Transverse colon (tissue), 4 donors: ENCODE data around the gene TCP11. TPM values are rescaled to one million over a fixed set of nuclear protein-coding genes. Genes with fewer than 3 reads are reported as not detected.

Experiments
- DNase-seq: peaks from one replicate; pipeline ENCODE4 v3.0.0-alpha.2; 2019
- H3K27ac ChIP-seq, 4 donors: fragments of 200-600 bp; sonication (generic); 2 replicates each; pipeline ENCODE4 v1.5.1; 2016 to 2018; ENCODE audit warnings: inconsistent platforms in 4 of 4
- H3K27me3 ChIP-seq: fragments of 200-600 bp; sonication (generic); 2 replicates; pipeline ENCODE4 v1.5.1; 2017; ENCODE audit warnings: inconsistent platforms
- H3K36me3 ChIP-seq, 4 donors: fragments of 200-600 bp; sonication (generic); 2 replicates each; pipeline ENCODE4 v1.5.1; 2017 to 2019; ENCODE audit warnings: inconsistent platforms in 4 of 4
- H3K4me1 ChIP-seq, 4 donors: fragments of 200-600 bp; sonication (generic); 2 replicates each; pipeline ENCODE4 v1.5.1; 2017 to 2020; ENCODE audit warnings: inconsistent platforms in 4 of 4
- H3K4me3 ChIP-seq, 4 donors: fragments of 200-600 bp; sonication (generic); 1 replicate in 1 of 4; 2 replicates in 3 of 4; pipeline versions ENCODE4 v1.5.1 to v1.6.1; 2017 to 2019; ENCODE audit warnings: inconsistent platforms in 4 of 4
- H3K9me3 ChIP-seq, 2 donors: fragments of 200-600 bp; sonication (generic); 2 replicates each; pipeline ENCODE4 v1.5.1; 2017 to 2019; ENCODE audit warnings: inconsistent platforms in 2 of 2
- EP300 ChIP-seq: sonication (generic); formaldehyde crosslinking; IDR thresholded peaks from one replicate; pipeline ENCODE4 v1.6.1; 2017; ENCODE audit warnings: antibody characterized with exemption, low read depth
- POLR2A ChIP-seq: fragments of 450-650 bp; IDR thresholded peaks from one replicate; pipeline ENCODE4 v1.6.1; 2016; ENCODE audit warnings: antibody characterized with exemption, mild to moderate bottlenecking, moderate library complexity
- POLR2AphosphoS5 ChIP-seq, 3 donors: sonication (generic); formaldehyde crosslinking; IDR thresholded peaks; one replicate each; pipeline ENCODE4 v1.6.1; 2016; ENCODE audit warnings: antibody characterized with exemption in 3 of 3
- WGBS, 2 donors: methylation state at CpG; one replicate each; pipeline ENCODE4 v1.1.5; 2018; ENCODE audit warnings: low coverage in 1 of 2; 5-methylcytosine and 5-hydroxymethylcytosine counted together
- in situ Hi-C, 4 donors: fragments of 200-750 bp; cut with MboI; loops; one replicate each; pipeline versions ENCODE4 v1.15.0 to v1.15.1; 2017; ENCODE audit warnings: low sequenced_read_pairs in 3 of 4, low pct_ligation_motif_present in 1 of 4, low pct_unique_long_range_greater_than_20kb in 1 of 4
- intact Hi-C: fragments of 100-400 bp; cut with DNase I; formaldehyde crosslinking; loops from one replicate; pipeline ENCODE4 v1.15.1; 2023; ENCODE audit warnings: low total_unique reads
- total RNA-seq, 4 donors: library from RNA; depleted of rRNA; stranded (reverse); fragments of >200 nt; gene quantifications; one replicate each; pipeline ENCODE4 v1.1.0, GENCODE V29; 2016
- TF ChIP-seq, protein P1 (sequence below), 5 experiments: fragments of 200-600 bp in 3 of 5; fragments of 450-650 bp in 2 of 5; sonication (generic) in 3 of 5; IDR thresholded peaks; 1 replicate in 2 of 5; 2 replicates in 3 of 5; pipeline ENCODE4 v1.5.1; 2016 to 2017; ENCODE audit warnings: antibody characterized with exemption in 5 of 5, inconsistent platforms in 3 of 5, mild to moderate bottlenecking in 2 of 5, moderate library complexity in 1 of 5

TCP11 gene
- total RNA-seq, 4 donors from 2014 or later: 0.96 TPM; not detected in 3

DNA sequence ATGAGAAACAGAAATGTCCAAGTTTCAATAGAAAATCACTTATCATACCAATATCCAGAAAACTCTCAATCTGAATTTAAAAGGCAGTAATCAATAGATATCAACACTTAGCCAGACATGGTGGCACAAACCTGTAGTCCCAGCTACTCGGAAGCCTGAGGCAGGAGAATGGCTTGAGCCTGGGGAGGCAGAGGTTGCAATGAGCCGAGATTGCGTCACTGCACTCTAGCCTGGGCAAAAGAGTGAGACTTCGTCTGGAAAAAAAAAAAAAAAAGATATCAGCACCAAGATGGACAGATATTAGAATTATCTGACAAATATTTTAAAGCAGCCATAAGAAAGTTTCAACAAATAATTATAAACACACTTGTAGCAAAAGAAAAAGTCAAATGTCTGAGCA, 47.0 kb downstream of the TCP11 start:
- H3K4me1 ChIP-seq: peaks cover 0 to 48% (median 17%) of the 10 kb centered on the region in 4 donors
- no peak for DNase-seq

DNA sequence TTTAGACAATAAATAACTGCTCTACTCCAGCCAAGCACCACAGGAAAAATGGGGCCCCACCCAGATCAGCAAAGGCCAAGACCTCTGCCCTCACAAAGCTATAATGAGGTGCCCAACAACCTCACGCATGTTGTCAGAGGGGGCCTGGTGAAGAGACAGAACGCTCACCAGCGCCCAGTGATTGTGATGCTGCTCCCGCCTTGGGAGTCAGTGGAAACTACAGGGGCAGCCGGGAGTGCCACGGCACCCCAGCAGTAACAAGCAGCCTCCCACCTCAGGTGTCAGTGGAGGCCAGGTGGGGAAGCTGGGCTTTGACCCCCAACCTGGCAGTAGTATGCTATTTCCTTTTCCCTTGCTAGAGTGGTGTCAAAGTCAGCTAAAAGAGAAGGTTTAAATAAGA, 47.4 kb downstream of the TCP11 start:
- in situ Hi-C loops (no loop called here), intact Hi-C loops (no loop called here)
- TF ChIP-seq EP300 (no peak), POLR2A (no peak), POLR2AphosphoS5 (IDR thresholded peaks at IDR 0.05) (no peak)
- TF ChIP-seq, protein P1, sequence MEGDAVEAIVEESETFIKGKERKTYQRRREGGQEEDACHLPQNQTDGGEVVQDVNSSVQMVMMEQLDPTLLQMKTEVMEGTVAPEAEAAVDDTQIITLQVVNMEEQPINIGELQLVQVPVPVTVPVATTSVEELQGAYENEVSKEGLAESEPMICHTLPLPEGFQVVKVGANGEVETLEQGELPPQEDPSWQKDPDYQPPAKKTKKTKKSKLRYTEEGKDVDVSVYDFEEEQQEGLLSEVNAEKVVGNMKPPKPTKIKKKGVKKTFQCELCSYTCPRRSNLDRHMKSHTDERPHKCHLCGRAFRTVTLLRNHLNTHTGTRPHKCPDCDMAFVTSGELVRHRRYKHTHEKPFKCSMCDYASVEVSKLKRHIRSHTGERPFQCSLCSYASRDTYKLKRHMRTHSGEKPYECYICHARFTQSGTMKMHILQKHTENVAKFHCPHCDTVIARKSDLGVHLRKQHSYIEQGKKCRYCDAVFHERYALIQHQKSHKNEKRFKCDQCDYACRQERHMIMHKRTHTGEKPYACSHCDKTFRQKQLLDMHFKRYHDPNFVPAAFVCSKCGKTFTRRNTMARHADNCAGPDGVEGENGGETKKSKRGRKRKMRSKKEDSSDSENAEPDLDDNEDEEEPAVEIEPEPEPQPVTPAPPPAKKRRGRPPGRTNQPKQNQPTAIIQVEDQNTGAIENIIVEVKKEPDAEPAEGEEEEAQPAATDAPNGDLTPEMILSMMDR (IDR thresholded peaks at IDR 0.05): no peak
- Histone ChIP-seq H3K27me3 (no peaks in the 10 kb centered on the region), H3K4me3 (no peak overlapping the region), H3K9me3 (no peaks in the 10 kb centered on the region), H3K4me1 (peaks cover 0 to 48% (median 18%) of the 10 kb centered on the region in 4 donors), H3K36me3 (peaks cover 0 to 5% (median 0%) of the 10 kb centered on the region in 4 donors), H3K27ac (no peak overlapping the region)
- 91% methylated on average over 6 of the region's 6 CpGs; no CpG with 5 or more reads in 1 of the 2 donors for WGBS, 2 donors
- no peak for DNase-seq

More for the DNA sequence above, 47.0 kb downstream of the TCP11 start:
- Histone ChIP-seq H3K27me3 (no peaks in the 10 kb centered on the region), H3K9me3 (no peaks in the 10 kb centered on the region), H3K36me3 (peaks cover 0 to under 1% (median 0%) of the 10 kb centered on the region in 4 donors), H3K27ac (no peak overlapping the region), H3K4me3 (no peak overlapping the region)
- in situ Hi-C loops (no loop called here), intact Hi-C loops (no loop called here)
- 77 to 92% methylated on average over 4 of the region's 4 CpGs for WGBS, 2 donors
- TF ChIP-seq EP300 (no peak), POLR2A (no peak)
- TF ChIP-seq, protein P1 (IDR thresholded peaks at IDR 0.05): no peak

DNA sequence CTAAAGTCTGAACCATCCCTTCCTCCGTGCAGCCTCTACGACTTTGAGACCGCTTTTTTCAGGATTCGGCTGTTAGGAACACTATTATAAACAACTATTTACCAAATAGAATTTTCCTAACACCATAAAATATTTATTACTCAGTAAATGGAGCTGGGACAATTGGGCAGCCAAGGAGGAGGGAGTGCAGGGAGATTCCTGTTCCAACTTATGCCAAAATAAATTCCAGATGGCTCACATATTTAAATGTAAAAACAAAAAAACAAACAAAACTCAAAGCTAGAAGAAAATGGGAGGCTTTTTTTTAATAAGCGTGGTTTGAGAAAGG, 48.1 kb downstream of the TCP11 start:
- no peaks in the 10 kb centered on the region for H3K27me3 ChIP-seq
- peaks cover 0 to 11% (median 0%) of the 10 kb centered on the region in 4 donors for H3K36me3 ChIP-seq
- peak overlapping the region; percentile 28 to 71 (median 60) for H3K27ac ChIP-seq
- no peaks in the 10 kb centered on the region for H3K9me3 ChIP-seq
- whole genome bisulfite sequencing, 2 donors: 60 to 84% methylated on average over 5 of the region's 5 CpGs
- in situ Hi-C loops: no loop called here
- TF ChIP-seq, protein P1 (IDR thresholded peaks at IDR 0.05): no peak
- TF ChIP-seq POLR2AphosphoS5 (IDR thresholded peaks at IDR 0.05) (no peak), POLR2A (no peak), EP300 (no peak)
- intact Hi-C loops: no loop called here
- peaks cover 0 to 48% (median 20%) of the 10 kb centered on the region in 4 donors for H3K4me1 ChIP-seq
- H3K4me3 ChIP-seq: no peak overlapping the region
- no peak for DNase-seq

DNA sequence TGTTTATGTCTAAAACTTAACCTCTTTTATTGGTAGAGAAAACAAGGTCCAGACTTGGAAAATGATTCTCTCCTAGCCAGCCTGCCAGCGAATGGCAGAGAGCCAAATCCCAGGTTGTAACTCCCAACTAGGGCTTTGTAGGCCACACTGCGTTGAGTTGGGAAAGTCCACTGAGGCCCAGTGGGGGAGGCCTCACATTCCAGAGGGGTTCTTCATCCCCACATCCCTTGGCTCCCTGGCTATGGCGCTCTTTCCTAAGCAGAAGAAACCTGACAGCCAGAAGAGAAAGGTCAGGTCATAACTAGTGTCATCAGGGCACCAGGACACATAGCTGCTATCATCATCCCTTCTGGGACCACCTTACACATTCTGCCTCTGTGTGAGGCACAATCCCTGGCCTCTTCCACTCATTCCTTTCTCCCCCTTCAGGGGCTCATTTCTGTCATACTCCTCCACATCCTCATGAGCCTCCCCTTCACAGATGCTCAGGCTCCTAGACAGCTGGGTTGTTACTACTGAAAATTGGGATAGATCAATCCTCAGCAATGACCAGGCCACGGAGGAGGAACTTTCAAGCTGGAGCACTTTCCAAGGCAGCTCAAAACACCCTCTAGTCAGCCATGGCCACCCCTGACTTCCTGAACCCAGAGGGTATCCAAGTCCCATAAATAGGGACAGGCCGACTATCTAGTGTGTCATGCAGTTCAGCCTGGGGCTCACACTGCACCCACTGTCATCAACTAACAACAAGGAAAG, 48.6 kb downstream of the TCP11 start:
- H3K4me3 ChIP-seq: no peak overlapping the region
- intact Hi-C loops (no loop called here), in situ Hi-C loops (no loop called here)
- no peaks in the 10 kb centered on the region for H3K27me3 ChIP-seq
- 71% methylated on average over 5 of the region's 5 CpGs; no CpG with 5 or more reads in 1 of the 2 donors for WGBS, 2 donors
- H3K4me1 ChIP-seq: peaks cover 0 to 48% (median 20%) of the 10 kb centered on the region in 4 donors
- H3K9me3 ChIP-seq: no peaks in the 10 kb centered on the region
- TF ChIP-seq POLR2AphosphoS5 (IDR thresholded peaks at IDR 0.05) (no peak), EP300 (no peak), POLR2A (no peak)
- TF ChIP-seq, protein P1 (IDR thresholded peaks at IDR 0.05): no peak
- peak overlapping the region; percentile 28 to 71 (median 60) for H3K27ac ChIP-seq
- peaks cover 0 to 14% (median 2%) of the 10 kb centered on the region in 4 donors for H3K36me3 ChIP-seq
- peak; percentile 31 for DNase-seq
